HepG2 (cell line): Measurements from ENCODE around the gene SSBP4. TPM values are rescaled to one million over a fixed set of nuclear protein-coding genes. Genes with fewer than 3 reads are reported as not detected.

Source experiments
- ATF1 ChIP-seq: IDR thresholded peaks from 2 replicates; pipeline ENCODE4 v1.6.1; 2016; ENCODE audit warnings: mild to moderate bottlenecking, control low read depth
- ATF3 ChIP-seq: sonication (generic); formaldehyde crosslinking; IDR thresholded peaks from 2 replicates; pipeline ENCODE4 v1.4.0; 2020; ENCODE audit warnings: missing genetic modification reagents
- CBX1 ChIP-seq: IDR thresholded peaks from one replicate; pipeline ENCODE4 v1.6.1; 2016; ENCODE audit warnings: antibody characterized with exemption, low read depth
- CSRNP2 ChIP-seq: sonication (generic); formaldehyde crosslinking; conservative IDR thresholded peaks from 2 replicates; pipeline ENCODE4 v1.8.0; 2022; ENCODE audit warnings: low read depth, missing genetic modification reagents
- EEA1 ChIP-seq: sonication (generic); formaldehyde crosslinking; IDR thresholded peaks from 2 replicates; pipeline ENCODE4 v1.5.1; 2020; ENCODE audit warnings: mild to moderate bottlenecking, missing genetic modification reagents, borderline replicate concordance
- FOXA3 ChIP-seq: IDR thresholded peaks from 2 replicates; pipeline ENCODE4 v1.6.1; 2016; ENCODE audit warnings: missing genetic modification reagents, missing compliant biosample characterization
- FOXP4 ChIP-seq: sonication (generic); formaldehyde crosslinking; IDR thresholded peaks from 2 replicates; pipeline ENCODE4 v1.4.0; 2020; ENCODE audit warnings: missing genetic modification reagents
- GABPB1 ChIP-seq: IDR thresholded peaks from 2 replicates; pipeline ENCODE4 v1.6.1; 2016; ENCODE audit warnings: mild to moderate bottlenecking, missing genetic modification reagents, moderate library complexity, missing compliant biosample characterization
- IKZF5 ChIP-seq: IDR thresholded peaks from 2 replicates; pipeline ENCODE4 v1.6.1; 2018; ENCODE audit warnings: missing genetic modification reagents, mild to moderate bottlenecking, missing compliant biosample characterization
- ISX ChIP-seq: sonication (generic); formaldehyde crosslinking; conservative IDR thresholded peaks from 2 replicates; pipeline ENCODE4 v1.5.0; 2020; ENCODE audit warnings: missing genetic modification reagents
- KLF13 ChIP-seq: sonication (generic); formaldehyde crosslinking; IDR thresholded peaks from 2 replicates; pipeline ENCODE4 v1.4.0; 2020; ENCODE audit warnings: mild to moderate bottlenecking, missing genetic modification reagents
- NFYC ChIP-seq: IDR thresholded peaks from 2 replicates; pipeline ENCODE4 v1.6.1; 2016; ENCODE audit warnings: missing genetic modification reagents, missing compliant biosample characterization
- NR3C1 ChIP-seq: sonication (generic); formaldehyde crosslinking; IDR thresholded peaks from 2 replicates; pipeline ENCODE4 v1.4.0; 2020; ENCODE audit warnings: missing genetic modification reagents
- PBX3 ChIP-seq: sonication (generic); formaldehyde crosslinking; IDR thresholded peaks from 2 replicates; pipeline ENCODE4 v1.8.1; 2023; ENCODE audit warnings: missing genetic modification reagents, inconsistent platforms, borderline replicate concordance
- PREB ChIP-seq: sonication (generic); formaldehyde crosslinking; IDR thresholded peaks from 2 replicates; pipeline ENCODE4 v1.4.0; 2020; ENCODE audit warnings: missing genetic modification reagents
- RBM39 ChIP-seq: fragments of 200-400 bp; formaldehyde crosslinking; IDR thresholded peaks from one replicate; pipeline ENCODE4 v1.6.1; 2018; ENCODE audit warnings: antibody characterized with exemption, mild to moderate bottlenecking, low read depth, low read length; ENCODE audit not compliant: poor library complexity, severe bottlenecking
- RCOR2 ChIP-seq: IDR thresholded peaks from 2 replicates; pipeline ENCODE4 v1.6.1; 2016; ENCODE audit warnings: missing biosample characterization, missing genetic modification reagents
- SOX13 ChIP-seq, 3 experiments: fragments of 450-650 bp in 1 of 3; sonication (generic) in 1 of 3; formaldehyde crosslinking in 1 of 3; IDR thresholded peaks in 2 of 3; conservative IDR thresholded peaks in 1 of 3; 2 replicates each; pipeline versions ENCODE4 v1.5.0 to v1.6.1; 2016 to 2020; ENCODE audit warnings: antibody characterized with exemption in 1 of 3, mild to moderate bottlenecking in 1 of 3, missing compliant biosample characterization in 1 of 3, missing genetic modification reagents in 1 of 3, moderate library complexity in 1 of 3
- ZGPAT ChIP-seq: IDR thresholded peaks from 2 replicates; pipeline ENCODE4 v1.6.1; 2016; ENCODE audit warnings: mild to moderate bottlenecking
- ZNF33B ChIP-seq: sonication (generic); formaldehyde crosslinking; IDR thresholded peaks from 2 replicates; pipeline ENCODE4 v1.5.1; 2020; ENCODE audit warnings: mild to moderate bottlenecking, missing genetic modification reagents
- ZNF564 ChIP-seq: sonication (generic); formaldehyde crosslinking; IDR thresholded peaks from 2 replicates; pipeline ENCODE4 v1.8.1; 2023; ENCODE audit warnings: mild to moderate bottlenecking, missing genetic modification reagents
- polyA plus RNA-seq, 8 experiments: library from polyadenylated mRNA; depleted of rRNA in 3 of 8; stranded (reverse) in 7 of 8; unstranded in 1 of 8; fragments of >200 nt; fragmentation: Illumina TruSeq in 4 of 8; extraction: Trizol in 4 of 8; gene quantifications; 2 replicates each; pipeline versions ENCODE4 v1.2.1 to v1.2.3, GENCODE V29; 2011 to 2016; ENCODE audit warnings: low read depth in 4 of 8, missing spikeins in 1 of 8, mixed read lengths in 1 of 8; ENCODE audit not compliant: insufficient read depth in 1 of 8
- total RNA-seq, 5 experiments: library from RNA; depleted of rRNA; stranded (reverse); fragments of >200 nt; fragmentation: Illumina TruSeq; extraction: Trizol; gene quantifications; 2 replicates each; pipeline ENCODE4 v1.2.3, GENCODE V29; 2016; ENCODE audit warnings: low read depth in 1 of 5

Gene SSBP4
- total and polyA plus RNA-seq, 2 of the 13 experiments (the other 11 are each of a cell fraction or from before 2014, with no cell fraction given): 20.8 to 39.5 TPM

- TF ChIP-seq ZGPAT (CRISPR knock-in tag) (no peak), RBM39 (no peak), ATF1 (CRISPR knock-in tag) (no peak), FOXP4 (CRISPR knock-in tag) (peak; percentile 52; the same call in 1 of the 2 replicates), ISX (CRISPR knock-in tag) (no peak), ZNF33B (CRISPR knock-in tag) (no peak), NFYC (no peak), PREB (CRISPR knock-in tag) (no peak), PBX3 (no peak), ATF3 (CRISPR knock-in tag) (no peak), IKZF5 (CRISPR knock-in tag) (no peak), EEA1 (CRISPR knock-in tag) (no peak), KLF13 (CRISPR knock-in tag) (no peak), SOX13 (IDR thresholded peaks at IDR 0.05) (no peak), SOX13 (CRISPR knock-in tag; conservative IDR thresholded peaks at IDR 0.05 in 1 of 2, IDR thresholded peaks at IDR 0.05 in 1 of 2) (no peak), NR3C1 (CRISPR knock-in tag) (no peak), RCOR2 (CRISPR knock-in tag) (peak; percentile 91), CBX1 (no peak), CSRNP2 (no peak), ZNF564 (CRISPR knock-in tag) (peak; percentile 97), FOXA3 (no peak), GABPB1 (CRISPR knock-in tag) (no peak)
Observed at GRCh38 chr19:18401580-18402112, 17.6 kb upstream of the SSBP4 start (continued).
